Skeletal muscle satellite cell (primary cell): ENCODE results near the gene TRABD. TPM values are rescaled to one million over a fixed set of nuclear protein-coding genes. Genes with fewer than 3 reads are reported as not detected.
"Not testable (repeated sequence)": the region's sequence is repeated elsewhere in the genome, so short reads cannot be mapped to it uniquely, and the experiment has no call there.

Experiments used
- H3K27me3 ChIP-seq: 2 replicates; pipeline ENCODE4 v1.7.0; 2013; ENCODE audit warnings: low read length; ENCODE audit not compliant: control insufficient read depth, insufficient read depth
- H3K36me3 ChIP-seq: 2 replicates; pipeline ENCODE4 v1.7.0; 2013; ENCODE audit warnings: mild to moderate bottlenecking, control low read depth, low read length; ENCODE audit not compliant: insufficient read depth
- H3K4me1 ChIP-seq: 2 replicates; pipeline ENCODE4 v1.7.0; 2013; ENCODE audit warnings: low read length; ENCODE audit not compliant: control insufficient read depth, insufficient read depth
- H3K4me2 ChIP-seq: 2 replicates; pipeline ENCODE4 v1.7.0; 2013; ENCODE audit warnings: mild to moderate bottlenecking, low read length
- H3K4me3 ChIP-seq: 2 replicates; pipeline ENCODE4 v1.7.0; 2013; ENCODE audit warnings: low read length
- H3K9ac ChIP-seq: 2 replicates; pipeline ENCODE4 v1.7.0; 2013; ENCODE audit warnings: mild to moderate bottlenecking, low read depth, low read length, moderate library complexity
- H3K9me3 ChIP-seq: replicated peaks from 2 replicates; pipeline ENCODE4 v1.7.0; 2013; ENCODE audit warnings: mild to moderate bottlenecking, control low read depth, low read length
- total RNA-seq: library from RNA; depleted of rRNA; stranded (reverse); fragments of >200 nt; gene quantifications from 2 replicates; pipeline ENCODE4 v1.2.3, GENCODE V29; 2012; rRNA removed

The TRABD gene
- total RNA-seq: 30.8 and 31.4 TPM in 2 replicates

- peak within 1 kb of the TSS; percentile 85 for H3K9ac ChIP-seq
- peaks cover 37% of the 10 kb centered on the region for H3K4me1 ChIP-seq
- peaks cover 3% of the 10 kb centered on the region for H3K36me3 ChIP-seq
- no peaks in the 10 kb centered on the region for H3K27me3 ChIP-seq
- peak within 1 kb of the TSS; percentile 92 for H3K4me2 ChIP-seq
- peak within 1 kb of the TSS; percentile 81 for H3K4me3 ChIP-seq
- H3K9me3 ChIP-seq: no peaks in the 10 kb centered on the region
These were observed at the start of gene TRABD for GRCh38 chr22:50185375-50186087. Gene TRABD, plus strand, starts transcription at chr22:50185913. Its CDS starts 7,148 bp downstream, at chr22:50193061.

GRCh38 chr22:50136581-50137015 is 49.1 kb upstream of the TRABD start:
- no peak overlapping the region for H3K4me2 ChIP-seq
- peaks cover 46% of the 10 kb centered on the region for H3K27me3 ChIP-seq
- no peak overlapping the region for H3K9ac ChIP-seq
- H3K4me3 ChIP-seq: no peak overlapping the region
- H3K9me3 ChIP-seq: peaks cover 4% of the 10 kb centered on the region
- H3K4me1 ChIP-seq: no peaks in the 10 kb centered on the region
- no peaks in the 10 kb centered on the region for H3K36me3 ChIP-seq

- not testable (repeated sequence) for H3K9me3 ChIP-seq, H3K9ac ChIP-seq, H3K4me3 ChIP-seq, H3K4me1 ChIP-seq, H3K4me2 ChIP-seq, H3K36me3 ChIP-seq
- H3K27me3 ChIP-seq: peaks cover 47% of the 10 kb centered on the region
These were observed 48.4 kb upstream of the TRABD start for GRCh38 chr22:50137277-50137676.

- H3K4me1 ChIP-seq: no peaks in the 10 kb centered on the region
- H3K27me3 ChIP-seq: peaks cover 54% of the 10 kb centered on the region
- no peak overlapping the region for H3K4me2 ChIP-seq
- no peak overlapping the region for H3K9ac ChIP-seq
- H3K36me3 ChIP-seq: no peaks in the 10 kb centered on the region
- H3K4me3 ChIP-seq: no peak overlapping the region
- no peaks in the 10 kb centered on the region for H3K9me3 ChIP-seq
These were observed 47.7 kb upstream of the TRABD start for GRCh38 chr22:50138041-50138440.

DNA sequence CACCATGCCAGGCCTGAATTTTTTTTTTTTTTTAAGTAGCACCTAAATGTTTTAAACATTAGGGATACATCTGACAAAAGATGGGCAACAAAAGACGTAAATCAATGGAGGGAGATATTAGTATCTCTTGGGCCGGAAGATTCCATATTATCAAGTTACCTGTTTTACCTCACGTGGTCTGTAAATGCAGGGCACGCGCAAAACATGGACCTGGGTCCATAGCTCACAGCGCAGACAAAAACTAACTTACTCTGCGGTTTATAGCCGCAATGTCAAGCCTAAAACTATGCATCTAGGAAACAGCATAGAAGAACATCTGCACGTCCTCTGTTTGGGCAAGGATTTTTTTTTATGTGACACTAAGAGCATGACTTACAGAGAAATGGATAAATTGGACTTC is 46.7 kb upstream of the TRABD start:
- Histone ChIP-seq H3K9ac (no peak overlapping the region), H3K4me3 (no peak overlapping the region), H3K4me1 (no peaks in the 10 kb centered on the region), H3K4me2 (no peak overlapping the region), H3K36me3 (no peaks in the 10 kb centered on the region), H3K9me3 (no peaks in the 10 kb centered on the region), H3K27me3 (peaks cover 60% of the 10 kb centered on the region)

GRCh38 chr22:50139843-50140415 is 45.8 kb upstream of the TRABD start:
- H3K36me3 ChIP-seq: no peaks in the 10 kb centered on the region
- no peak overlapping the region for H3K4me2 ChIP-seq
- no peak overlapping the region for H3K4me3 ChIP-seq
- H3K4me1 ChIP-seq: no peaks in the 10 kb centered on the region
- H3K9me3 ChIP-seq: no peaks in the 10 kb centered on the region
- H3K27me3 ChIP-seq: peaks cover 58% of the 10 kb centered on the region
- H3K9ac ChIP-seq: no peak overlapping the region

DNA sequence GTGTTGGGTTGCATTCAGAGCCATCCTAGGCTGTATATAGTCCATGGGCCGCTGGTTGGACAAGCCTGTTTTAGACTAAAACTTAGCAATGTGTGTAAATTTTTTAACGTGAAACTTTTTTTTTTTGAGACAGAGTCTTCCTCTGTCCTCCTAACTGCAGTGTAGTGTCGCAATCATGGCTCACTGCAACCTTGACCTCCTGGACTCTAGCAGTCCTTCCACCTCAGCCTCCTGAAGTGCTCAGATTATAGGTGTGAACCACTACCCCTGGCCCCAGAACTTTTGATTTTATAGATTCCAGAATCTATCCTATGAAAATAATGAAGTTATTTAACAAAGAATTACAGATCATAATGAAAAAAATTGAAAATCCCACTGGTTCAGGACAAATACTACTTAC is 45.1 kb upstream of the TRABD start:
- Histone ChIP-seq H3K27me3 (peaks cover 63% of the 10 kb centered on the region), H3K9me3 (no peaks in the 10 kb centered on the region), H3K4me2 (no peak overlapping the region), H3K4me1 (no peaks in the 10 kb centered on the region), H3K36me3 (no peaks in the 10 kb centered on the region), H3K9ac (no peak overlapping the region), H3K4me3 (no peak overlapping the region)

GRCh38 chr22:50141462-50141861 is 44.3 kb upstream of the TRABD start:
- Histone ChIP-seq H3K9ac (no peak overlapping the region), H3K9me3 (no peaks in the 10 kb centered on the region), H3K27me3 (peaks cover 59% of the 10 kb centered on the region), H3K36me3 (no peaks in the 10 kb centered on the region), H3K4me1 (no peaks in the 10 kb centered on the region), H3K4me2 (no peak overlapping the region), H3K4me3 (no peak overlapping the region)

DNA sequence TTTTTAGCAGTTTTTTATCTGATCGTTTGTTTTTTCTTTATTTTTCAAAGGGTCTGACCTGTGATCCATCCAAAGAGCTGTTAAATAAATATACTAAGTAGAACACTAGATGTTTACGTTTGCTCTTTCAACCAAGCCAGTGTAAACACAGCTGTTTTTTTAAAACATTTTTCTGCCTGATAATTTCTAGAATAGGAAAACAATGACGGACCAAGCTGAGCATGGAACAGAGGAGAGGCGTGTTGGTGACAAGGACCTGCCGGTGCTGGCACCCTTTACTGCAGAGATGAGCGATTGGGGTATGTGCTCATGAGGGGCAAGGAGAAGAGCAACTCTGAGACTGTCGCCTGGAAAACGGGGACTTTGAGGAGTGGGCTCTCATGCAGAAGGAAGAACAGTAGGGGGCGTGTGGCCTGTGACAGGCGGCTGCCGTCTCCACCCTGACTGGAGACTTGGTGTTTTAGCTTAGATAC is 43.8 kb upstream of the TRABD start:
- Histone ChIP-seq H3K36me3 (no peaks in the 10 kb centered on the region), H3K4me2 (no peak overlapping the region), H3K9me3 (no peaks in the 10 kb centered on the region), H3K27me3 (peaks cover 55% of the 10 kb centered on the region), H3K9ac (no peak overlapping the region), H3K4me1 (no peaks in the 10 kb centered on the region), H3K4me3 (no peak overlapping the region)

DNA sequence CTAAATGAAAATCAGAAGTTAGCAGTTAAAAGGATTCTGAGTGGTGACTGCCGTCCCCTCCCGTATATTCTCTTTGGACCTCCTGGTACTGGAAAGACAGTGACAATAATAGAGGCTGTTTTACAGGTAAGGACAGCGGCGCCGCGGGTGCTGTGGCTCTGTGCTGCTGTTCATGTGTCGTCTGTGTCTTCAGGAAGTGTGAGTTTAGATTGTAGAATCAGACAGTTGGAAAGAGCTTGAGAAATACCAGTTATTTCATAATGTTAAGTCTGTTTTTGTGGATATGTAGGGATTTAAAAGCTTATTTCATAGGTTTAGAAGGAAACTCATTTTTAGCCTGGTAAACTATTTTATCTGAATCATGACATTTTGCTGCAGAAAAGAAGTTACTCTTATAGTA is 42.6 kb upstream of the TRABD start:
- peaks cover 51% of the 10 kb centered on the region for H3K27me3 ChIP-seq
- no peaks in the 10 kb centered on the region for H3K4me1 ChIP-seq
- no peak overlapping the region for H3K9ac ChIP-seq
- H3K36me3 ChIP-seq: no peaks in the 10 kb centered on the region
- no peak overlapping the region for H3K4me2 ChIP-seq
- H3K9me3 ChIP-seq: no peaks in the 10 kb centered on the region
- no peak overlapping the region for H3K4me3 ChIP-seq

- H3K4me1 ChIP-seq: no peaks in the 10 kb centered on the region
- H3K27me3 ChIP-seq: peaks cover 47% of the 10 kb centered on the region
- no peaks in the 10 kb centered on the region for H3K9me3 ChIP-seq
- H3K36me3 ChIP-seq: no peaks in the 10 kb centered on the region
- H3K4me3 ChIP-seq: no peak overlapping the region
- H3K4me2 ChIP-seq: no peak overlapping the region
- H3K9ac ChIP-seq: no peak overlapping the region
These were observed 41.6 kb upstream of the TRABD start for GRCh38 chr22:50144005-50144614.
